ENCODE results near the gene BMPR1A. TPM values are rescaled to one million over a fixed set of nuclear protein-coding genes. Genes with fewer than 3 reads are reported as not detected.
A peak's percentile ranks its signal among the peaks of the same experiment; 100 is the strongest.

The BMPR1A gene
- polyA plus RNA-seq, 3 donors = 0.25 to 0.67 (median 0.61) TPM

DNA sequence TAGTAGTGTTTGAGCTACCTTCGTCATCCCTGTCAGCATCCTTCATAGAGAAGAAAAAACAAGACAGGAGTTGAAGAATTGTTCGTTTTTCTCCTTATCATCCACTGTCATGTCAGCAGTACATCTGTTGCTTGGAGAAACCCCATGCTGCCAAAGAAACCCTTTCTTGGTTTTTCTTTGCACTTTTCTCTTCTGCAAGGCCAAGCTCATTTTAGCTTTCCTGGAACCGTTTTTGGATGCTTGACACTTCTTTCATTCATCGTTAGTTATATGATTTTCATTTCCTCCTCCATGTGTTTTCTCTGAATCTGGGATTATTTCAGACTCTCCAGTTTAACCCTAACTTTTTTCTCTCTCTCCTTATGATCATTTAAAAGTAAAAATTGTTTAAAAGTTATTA is 142.1 kb downstream of the BMPR1A start:
- Histone ChIP-seq H3K4me1 (ENCODE audit: control insufficient read depth in 1 of 2, insufficient read depth in 2 of 2, low read length in 2 of 2) (no peaks in the 10 kb centered on the region), H3K27me3 (ENCODE audit: control insufficient read depth in 2 of 2, insufficient read depth in 2 of 2, low read length in 2 of 2) (peaks cover 8 to 9% of the 10 kb centered on the region in 2 donors), H2AFZ (ENCODE audit: insufficient read depth, low read depth, low read length, poor library complexity, severe bottlenecking) (no peak overlapping the region), H3K9ac (ENCODE audit: insufficient read depth, low read length, poor library complexity, severe bottlenecking) (no peak overlapping the region), H3K4me3 (replicated peaks in 1 of 3; ENCODE audit: low read depth in 2 of 3, low read length in 3 of 3) (no peak overlapping the region), H3K4me2 (replicated peaks; ENCODE audit: extremely low read depth, low read length, poor library complexity, severe bottlenecking) (no peak overlapping the region), H3K27ac (ENCODE audit: low read depth in 1 of 2, low read length in 2 of 2) (no peak overlapping the region), H3K9me3 (replicated peaks in 1 of 2; ENCODE audit: control insufficient read depth in 1 of 2, insufficient read depth in 1 of 2, low read length in 2 of 2) (no peaks in the 10 kb centered on the region), H4K20me1 (ENCODE audit: insufficient read depth, low read length) (no peaks in the 10 kb centered on the region), H3K36me3 (replicated peaks in 1 of 2; ENCODE audit: control insufficient read depth in 1 of 2, insufficient read depth in 2 of 2, low read length in 2 of 2) (no peaks in the 10 kb centered on the region), H3K79me2 (ENCODE audit: insufficient read depth, low read length) (no peaks in the 10 kb centered on the region)
- TF ChIP-seq, protein P1, sequence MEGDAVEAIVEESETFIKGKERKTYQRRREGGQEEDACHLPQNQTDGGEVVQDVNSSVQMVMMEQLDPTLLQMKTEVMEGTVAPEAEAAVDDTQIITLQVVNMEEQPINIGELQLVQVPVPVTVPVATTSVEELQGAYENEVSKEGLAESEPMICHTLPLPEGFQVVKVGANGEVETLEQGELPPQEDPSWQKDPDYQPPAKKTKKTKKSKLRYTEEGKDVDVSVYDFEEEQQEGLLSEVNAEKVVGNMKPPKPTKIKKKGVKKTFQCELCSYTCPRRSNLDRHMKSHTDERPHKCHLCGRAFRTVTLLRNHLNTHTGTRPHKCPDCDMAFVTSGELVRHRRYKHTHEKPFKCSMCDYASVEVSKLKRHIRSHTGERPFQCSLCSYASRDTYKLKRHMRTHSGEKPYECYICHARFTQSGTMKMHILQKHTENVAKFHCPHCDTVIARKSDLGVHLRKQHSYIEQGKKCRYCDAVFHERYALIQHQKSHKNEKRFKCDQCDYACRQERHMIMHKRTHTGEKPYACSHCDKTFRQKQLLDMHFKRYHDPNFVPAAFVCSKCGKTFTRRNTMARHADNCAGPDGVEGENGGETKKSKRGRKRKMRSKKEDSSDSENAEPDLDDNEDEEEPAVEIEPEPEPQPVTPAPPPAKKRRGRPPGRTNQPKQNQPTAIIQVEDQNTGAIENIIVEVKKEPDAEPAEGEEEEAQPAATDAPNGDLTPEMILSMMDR (IDR thresholded peaks at IDR 0.05) = no peak
- no peak for DNase-seq
- WGBS (ENCODE audit: insufficient coverage) = no CpG with 5 or more reads among the region's 4 CpGs
- Mint-ChIP-seq H3K4me1 (no peaks in the 10 kb centered on the region), H3K9me3 (peaks cover 0 to 2% (median 0%) of the 10 kb centered on the region in 7 donors), H3K36me3 (no peaks in the 10 kb centered on the region), H3K27ac (no peak overlapping the region), H3K27me3 (ENCODE audit: low read depth in 3 of 3) (peaks cover 13 to 18% (median 16%) of the 10 kb centered on the region in 3 donors), H3K4me3 (no peak overlapping the region)
- intact Hi-C loops (cut with micrococcal nuclease) = loop anchor here (2.0 to 5.0 kb wide), 3 partner anchors 186 to 212 kb away; no protein-coding TSS in a partner anchor

- Histone ChIP-seq H3K27me3 (ENCODE audit: control insufficient read depth in 2 of 2, insufficient read depth in 2 of 2, low read length in 2 of 2) (peaks cover 8 to 9% of the 10 kb centered on the region in 2 donors), H3K9ac (ENCODE audit: insufficient read depth, low read length, poor library complexity, severe bottlenecking) (no peak overlapping the region), H3K4me1 (ENCODE audit: control insufficient read depth in 1 of 2, insufficient read depth in 2 of 2, low read length in 2 of 2) (no peaks in the 10 kb centered on the region), H2AFZ (ENCODE audit: insufficient read depth, low read depth, low read length, poor library complexity, severe bottlenecking) (no peak overlapping the region), H4K20me1 (ENCODE audit: insufficient read depth, low read length) (no peaks in the 10 kb centered on the region), H3K9me3 (replicated peaks in 1 of 2; ENCODE audit: control insufficient read depth in 1 of 2, insufficient read depth in 1 of 2, low read length in 2 of 2) (no peaks in the 10 kb centered on the region), H3K27ac (ENCODE audit: low read depth in 1 of 2, low read length in 2 of 2) (no peak overlapping the region), H3K4me2 (replicated peaks; ENCODE audit: extremely low read depth, low read length, poor library complexity, severe bottlenecking) (no peak overlapping the region), H3K36me3 (replicated peaks in 1 of 2; ENCODE audit: control insufficient read depth in 1 of 2, insufficient read depth in 2 of 2, low read length in 2 of 2) (no peaks in the 10 kb centered on the region), H3K79me2 (ENCODE audit: insufficient read depth, low read length) (no peaks in the 10 kb centered on the region), H3K4me3 (replicated peaks in 1 of 3; ENCODE audit: low read depth in 2 of 3, low read length in 3 of 3) (no peak overlapping the region)
- no peaks in the 10 kb centered on the region for H3K4me1 Mint-ChIP-seq
- no peaks in the 10 kb centered on the region for H3K36me3 Mint-ChIP-seq
- H3K27ac Mint-ChIP-seq = no peak overlapping the region
- intact Hi-C loops (cut with micrococcal nuclease) = loop anchor here (2.0 to 5.0 kb wide), 3 partner anchors 187 to 212 kb away; no protein-coding TSS in a partner anchor
- TF ChIP-seq, protein P1 (IDR thresholded peaks at IDR 0.05) = no peak
- H3K27me3 Mint-ChIP-seq (ENCODE audit: low read depth in 3 of 3) = peaks cover 15 to 18% (median 16%) of the 10 kb centered on the region in 3 donors
- WGBS (ENCODE audit: insufficient coverage) = 100% methylated on average over 1 of the region's 6 CpGs
- peak overlapping the region in 1 of 2 donors; percentile 56 for H3K4me3 Mint-ChIP-seq
- no peak for DNase-seq
- peaks cover 0 to 8% (median 1%) of the 10 kb centered on the region in 7 donors for H3K9me3 Mint-ChIP-seq
Observed at GRCh38 chr10:86899132-86899531, 142.7 kb downstream of the BMPR1A start.

Measured in CD14-positive monocyte (primary cell).